ENCODE data around the gene CEL.

DNA sequence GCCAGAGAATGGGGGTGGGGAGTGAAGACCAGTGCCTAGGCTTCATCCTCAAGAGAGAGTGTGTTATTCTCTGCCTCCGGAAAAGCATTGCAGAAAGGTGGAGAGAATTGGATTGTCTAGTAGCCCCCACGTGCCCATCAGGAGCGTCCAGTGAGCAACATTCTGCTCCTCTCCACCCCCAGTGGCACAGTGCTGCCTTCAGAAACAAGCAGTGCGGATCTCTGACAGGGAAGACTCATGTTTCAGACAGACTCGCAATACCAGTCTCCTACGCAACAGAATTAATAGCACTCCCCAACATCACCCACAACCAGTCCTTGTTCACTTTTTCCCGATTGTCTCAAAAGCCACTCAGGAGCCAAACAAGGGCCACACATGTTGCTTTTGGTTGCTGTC is 14.9 kb upstream of the CEL start:
- TF ChIP-seq, protein P1, sequence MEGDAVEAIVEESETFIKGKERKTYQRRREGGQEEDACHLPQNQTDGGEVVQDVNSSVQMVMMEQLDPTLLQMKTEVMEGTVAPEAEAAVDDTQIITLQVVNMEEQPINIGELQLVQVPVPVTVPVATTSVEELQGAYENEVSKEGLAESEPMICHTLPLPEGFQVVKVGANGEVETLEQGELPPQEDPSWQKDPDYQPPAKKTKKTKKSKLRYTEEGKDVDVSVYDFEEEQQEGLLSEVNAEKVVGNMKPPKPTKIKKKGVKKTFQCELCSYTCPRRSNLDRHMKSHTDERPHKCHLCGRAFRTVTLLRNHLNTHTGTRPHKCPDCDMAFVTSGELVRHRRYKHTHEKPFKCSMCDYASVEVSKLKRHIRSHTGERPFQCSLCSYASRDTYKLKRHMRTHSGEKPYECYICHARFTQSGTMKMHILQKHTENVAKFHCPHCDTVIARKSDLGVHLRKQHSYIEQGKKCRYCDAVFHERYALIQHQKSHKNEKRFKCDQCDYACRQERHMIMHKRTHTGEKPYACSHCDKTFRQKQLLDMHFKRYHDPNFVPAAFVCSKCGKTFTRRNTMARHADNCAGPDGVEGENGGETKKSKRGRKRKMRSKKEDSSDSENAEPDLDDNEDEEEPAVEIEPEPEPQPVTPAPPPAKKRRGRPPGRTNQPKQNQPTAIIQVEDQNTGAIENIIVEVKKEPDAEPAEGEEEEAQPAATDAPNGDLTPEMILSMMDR (IDR thresholded peaks at IDR 0.05), result no peak
- TF ChIP-seq POLR2A (IDR thresholded peaks at IDR 0.05), result no peak
- no peak for TF ChIP-seq POLR2AphosphoS5 (IDR thresholded peaks at IDR 0.05)
- no peak for TF ChIP-seq EP300 (IDR thresholded peaks at IDR 0.05)
